Endodermal cell (in vitro differentiated cells): Measurements from ENCODE around the gene PTPN14. TPM values are rescaled to one million over a fixed set of nuclear protein-coding genes. Genes with fewer than 3 reads are reported as not detected.

ENCODE experiments used
- DNase-seq: peaks from one replicate; pipeline ENCODE4 v3.0.0-alpha.2; 2017
- H3K27ac ChIP-seq: 2 replicates; pipeline ENCODE4 v1.5.1; 2013; ENCODE audit warnings: mild to moderate bottlenecking, low read depth, low read length, moderate library complexity
- H3K27me3 ChIP-seq: 2 replicates; pipeline ENCODE4 v1.6.1; 2013; ENCODE audit warnings: mild to moderate bottlenecking, low read length, moderate library complexity; ENCODE audit not compliant: insufficient read depth, control insufficient read depth, poor library complexity, severe bottlenecking
- H3K36me3 ChIP-seq: 2 replicates; pipeline ENCODE4 v1.7.0; 2013; ENCODE audit warnings: mild to moderate bottlenecking, low read length, moderate library complexity; ENCODE audit not compliant: control insufficient read depth, insufficient read depth
- H3K4me1 ChIP-seq: one replicate; pipeline ENCODE4 v1.7.0; 2013; ENCODE audit warnings: low read length; ENCODE audit not compliant: control insufficient read depth, insufficient read depth
- H3K4me3 ChIP-seq: 2 replicates; pipeline ENCODE4 v1.5.1; 2013; ENCODE audit warnings: mild to moderate bottlenecking, low read length, moderate library complexity
- H3K9ac ChIP-seq: 2 replicates; pipeline ENCODE4 v1.6.1; 2013; ENCODE audit warnings: mild to moderate bottlenecking, low read length, moderate library complexity; ENCODE audit not compliant: poor library complexity, severe bottlenecking; ENCODE audit errors: extremely low read depth
- H3K9me3 ChIP-seq: 2 replicates; pipeline ENCODE4 v1.6.1; 2013; ENCODE audit warnings: mild to moderate bottlenecking, low read length, moderate library complexity; ENCODE audit not compliant: control insufficient read depth
- H3K27ac Mint-ChIP-seq: 2 replicates; pipeline ENCODE4 v1.8.0; 2020; ENCODE audit warnings: mixed read lengths
- H3K27me3 Mint-ChIP-seq: 2 replicates; pipeline ENCODE4 v1.8.0; 2021; ENCODE audit warnings: mild to moderate bottlenecking, mixed read lengths; ENCODE audit not compliant: insufficient read depth
- H3K36me3 Mint-ChIP-seq: 2 replicates; pipeline ENCODE4 v1.8.0; 2020; ENCODE audit warnings: low read depth, mixed read lengths
- H3K4me1 Mint-ChIP-seq: 2 replicates; pipeline ENCODE4 v1.8.0; 2020; ENCODE audit warnings: mixed read lengths
- H3K4me3 Mint-ChIP-seq: 2 replicates; pipeline ENCODE4 v1.8.0; 2020; ENCODE audit warnings: mild to moderate bottlenecking, moderate library complexity, mixed read lengths
- H3K9me3 Mint-ChIP-seq: 2 replicates; pipeline ENCODE4 v1.8.0; 2020; ENCODE audit warnings: mild to moderate bottlenecking, mixed read lengths
- CTCF ChIP-seq: fragments of 200-600 bp; sonication (generic); conservative IDR thresholded peaks from 2 replicates; pipeline ENCODE4 v1.5.0; 2021; ENCODE audit warnings: antibody characterized with exemption, mild to moderate bottlenecking
- WGBS, 2 experiments: methylation state at CpG; one replicate each; pipeline versions ENCODE4 v1.1.5 to v1.1.7; 2013; ENCODE audit warnings: missing lambda C conversion rate in 2 of 2, mixed read lengths in 1 of 2; ENCODE audit not compliant: insufficient coverage in 1 of 2, insufficient read length in 1 of 2; 5-methylcytosine and 5-hydroxymethylcytosine counted together
- total RNA-seq, 2 donors: library from RNA; stranded (reverse); fragmentation: NEBNext Ultra II Directional in 1 of 2; extraction: Animal tissue kit (Norgen Biotek cat#: 25700) in 1 of 2; gene quantifications; 2 replicates in 1 of 2; 3 replicates in 1 of 2; pipeline ENCODE4 v1.2.1, GENCODE V29; 2021

PTPN14 gene
- total RNA-seq, 2 donors from 2014 or later = 72.6 to 93.2 TPM

GRCh38 chr1:214466403-214467077, 84.9 kb downstream of the PTPN14 start:
- Histone ChIP-seq H3K9me3 (no peaks in the 10 kb centered on the region), H3K9ac (no peak overlapping the region), H3K4me1 (peaks cover 15% of the 10 kb centered on the region), H3K36me3 (peaks cover 16% of the 10 kb centered on the region), H3K27me3 (no peaks in the 10 kb centered on the region), H3K4me3 (no peak overlapping the region), H3K27ac (no peak overlapping the region)
- Mint-ChIP-seq H3K27ac (no peak overlapping the region), H3K36me3 (peaks cover 13% of the 10 kb centered on the region), H3K4me3 (no peak overlapping the region), H3K9me3 (no peaks in the 10 kb centered on the region), H3K4me1 (peaks cover 36% of the 10 kb centered on the region), H3K27me3 (no peaks in the 10 kb centered on the region)
- no peak for TF ChIP-seq CTCF
- 83% methylated on average over 3 of the region's 3 CpGs; no CpG with 5 or more reads in 1 of the 2 experiments for WGBS, 2 experiments
- no peak for DNase-seq

DNA sequence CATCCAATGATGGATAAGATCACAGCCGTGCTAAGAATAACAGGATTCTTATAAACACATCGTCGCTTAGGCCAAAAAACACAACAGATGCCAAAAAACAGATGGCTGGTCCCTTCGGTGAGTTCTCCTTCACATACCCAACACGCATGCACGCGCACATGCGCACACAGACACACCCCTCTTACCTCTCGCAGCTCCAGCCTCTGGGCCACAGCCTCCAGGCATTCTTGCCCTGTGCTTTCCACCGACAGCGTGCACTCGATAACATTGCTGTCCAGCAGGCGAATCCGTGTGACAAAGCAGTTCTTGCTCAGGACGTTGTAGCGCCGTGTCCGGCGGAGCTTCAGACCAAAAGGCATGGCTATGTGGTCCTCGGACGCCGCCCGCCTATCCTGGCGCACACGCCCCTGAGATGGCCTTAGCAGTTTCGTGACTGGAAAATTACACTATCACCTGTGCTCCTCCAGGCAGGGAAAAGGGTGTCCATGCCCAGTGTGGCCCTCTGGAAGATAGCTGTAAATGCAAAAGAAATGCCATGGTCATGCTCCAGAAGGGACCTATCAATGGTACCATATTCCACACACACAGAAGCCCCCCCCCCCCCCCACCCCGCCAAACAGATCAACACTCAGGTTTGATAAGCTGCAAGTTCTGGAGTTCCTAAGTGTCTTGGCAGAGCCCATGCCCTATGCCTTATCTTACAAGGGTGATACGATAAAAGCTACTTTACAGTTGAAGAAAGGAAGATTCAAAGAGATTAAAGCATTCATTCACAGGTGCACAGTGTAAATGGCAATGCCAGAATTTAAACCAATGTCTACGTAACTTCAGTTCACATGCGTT, 86.7 kb downstream of the PTPN14 start:
- Histone ChIP-seq H3K4me3 (no peak overlapping the region), H3K9ac (no peak overlapping the region), H3K9me3 (no peaks in the 10 kb centered on the region), H3K36me3 (peaks cover 16% of the 10 kb centered on the region), H3K27ac (no peak overlapping the region), H3K4me1 (peaks cover 14% of the 10 kb centered on the region), H3K27me3 (no peaks in the 10 kb centered on the region)
- no peak for TF ChIP-seq CTCF
- WGBS, 2 experiments = 95 to 96% methylated on average over 22 to 29 of the region's 30 CpGs
- no peak for DNase-seq
- peaks cover 37% of the 10 kb centered on the region for H3K4me1 Mint-ChIP-seq
- no peaks in the 10 kb centered on the region for H3K27me3 Mint-ChIP-seq
- H3K36me3 Mint-ChIP-seq = peaks cover 14% of the 10 kb centered on the region
- no peaks in the 10 kb centered on the region for H3K9me3 Mint-ChIP-seq
- H3K4me3 Mint-ChIP-seq = no peak overlapping the region
- no peak overlapping the region for H3K27ac Mint-ChIP-seq

DNA sequence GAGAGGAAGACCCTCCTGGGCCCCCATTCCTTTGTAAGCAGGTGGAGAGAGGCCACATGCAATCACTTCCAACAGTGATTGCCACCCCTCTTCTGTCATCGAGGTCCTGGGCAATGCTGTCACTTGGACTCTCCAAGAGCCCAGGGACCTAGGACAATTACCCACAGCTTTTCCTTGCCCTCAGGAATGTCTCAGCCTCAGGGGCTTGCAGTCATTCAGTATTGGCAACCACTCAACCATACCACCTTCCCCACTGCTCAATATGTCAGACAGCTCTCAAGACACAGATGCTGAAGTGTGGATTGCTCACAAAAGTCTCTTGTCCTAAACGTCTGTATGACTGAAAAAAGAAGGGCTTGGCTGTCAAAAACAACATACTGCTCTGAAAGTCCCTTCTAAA, 87.8 kb downstream of the PTPN14 start:
- DNase-seq = no peak
- H3K27ac ChIP-seq = peak overlapping the region; percentile 49
- H3K9me3 ChIP-seq = no peaks in the 10 kb centered on the region
- peaks cover 10% of the 10 kb centered on the region for H3K4me1 ChIP-seq
- peaks cover 29% of the 10 kb centered on the region for H3K4me1 Mint-ChIP-seq
- TF ChIP-seq CTCF = no peak
- H3K27me3 Mint-ChIP-seq = no peaks in the 10 kb centered on the region
- no peak overlapping the region for H3K4me3 Mint-ChIP-seq
- H3K9me3 Mint-ChIP-seq = no peaks in the 10 kb centered on the region
- no peak overlapping the region for H3K27ac Mint-ChIP-seq
- peaks cover 14% of the 10 kb centered on the region for H3K36me3 Mint-ChIP-seq
- no peaks in the 10 kb centered on the region for H3K27me3 ChIP-seq
- H3K36me3 ChIP-seq = peaks cover 16% of the 10 kb centered on the region
- no peak overlapping the region for H3K9ac ChIP-seq
- no peak overlapping the region for H3K4me3 ChIP-seq
- 34 to 77% methylated on average over 2 of the region's 2 CpGs for WGBS, 2 experiments
